ENCODE data around the gene CCDC183.

GRCh38 chr9:136754626-136755301 lies 41.4 kb upstream of the CCDC183 start:
- TF ChIP-seq YY1 (IDR thresholded peaks at IDR 0.05; ENCODE audit: insufficient read depth, insufficient read length) (no peak), ZNF274 (IDR thresholded peaks at IDR 0.05; ENCODE audit: low read depth, low read length) (no peak), SUZ12 (IDR thresholded peaks at IDR 0.05; ENCODE audit: extremely low read depth, insufficient read depth, insufficient read length) (no peak)
